ENCODE data around the gene HSFX1.
"Not testable (repeated sequence)": the region's sequence is repeated elsewhere in the genome, so short reads cannot be mapped to it uniquely, and the experiment has no call there.

The HSFX1 gene

DNA sequence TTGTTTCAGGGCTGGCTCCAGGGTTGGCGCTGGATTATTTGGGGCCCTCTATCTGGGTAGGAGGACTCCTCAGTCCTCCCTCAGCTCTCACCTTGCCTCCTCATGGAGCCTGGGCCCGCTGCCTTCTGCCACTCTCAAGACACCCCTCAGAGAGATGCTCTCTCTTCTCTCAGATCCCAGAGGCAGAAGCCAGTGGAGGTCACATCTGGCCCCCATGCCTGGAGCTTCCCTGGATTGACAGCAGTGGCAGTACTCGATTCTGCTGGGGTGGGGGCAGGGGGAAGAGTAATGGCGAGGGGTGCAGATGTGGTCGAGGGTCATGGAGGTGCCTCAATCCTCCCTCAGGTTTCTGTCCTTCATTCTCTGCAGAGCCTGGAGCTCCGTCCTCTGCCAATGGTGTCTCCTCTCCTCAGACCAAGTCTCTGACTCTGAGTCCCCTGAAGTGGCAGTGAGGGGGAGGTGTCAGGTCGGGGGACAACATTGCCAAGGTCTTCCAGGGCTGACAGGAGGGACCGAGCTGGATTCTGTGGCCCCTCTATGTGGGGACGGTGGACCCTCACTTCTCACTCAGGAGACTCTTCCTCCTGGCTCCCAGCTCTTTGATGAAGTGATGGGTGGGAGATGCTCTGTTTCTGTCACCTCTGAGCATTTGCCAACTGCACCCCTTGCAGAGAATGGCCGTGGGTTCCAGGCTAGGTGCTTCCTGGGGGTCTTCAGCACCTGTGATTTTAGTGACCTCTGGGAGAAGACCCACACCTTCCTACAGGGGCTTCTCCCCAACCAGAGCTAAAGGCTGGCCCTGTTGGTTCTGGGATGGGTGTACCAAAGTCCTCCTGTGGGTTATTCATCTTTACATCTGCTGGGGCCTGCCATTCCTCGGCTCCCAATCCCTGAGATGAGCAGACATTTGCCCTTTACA, 10.9 kb upstream of the HSFX1 start:
- no peak overlapping the region for H3K4me3 ChIP-seq (replicated peaks; ENCODE audit: low read depth, low read length)
- TF ChIP-seq, protein P1, sequence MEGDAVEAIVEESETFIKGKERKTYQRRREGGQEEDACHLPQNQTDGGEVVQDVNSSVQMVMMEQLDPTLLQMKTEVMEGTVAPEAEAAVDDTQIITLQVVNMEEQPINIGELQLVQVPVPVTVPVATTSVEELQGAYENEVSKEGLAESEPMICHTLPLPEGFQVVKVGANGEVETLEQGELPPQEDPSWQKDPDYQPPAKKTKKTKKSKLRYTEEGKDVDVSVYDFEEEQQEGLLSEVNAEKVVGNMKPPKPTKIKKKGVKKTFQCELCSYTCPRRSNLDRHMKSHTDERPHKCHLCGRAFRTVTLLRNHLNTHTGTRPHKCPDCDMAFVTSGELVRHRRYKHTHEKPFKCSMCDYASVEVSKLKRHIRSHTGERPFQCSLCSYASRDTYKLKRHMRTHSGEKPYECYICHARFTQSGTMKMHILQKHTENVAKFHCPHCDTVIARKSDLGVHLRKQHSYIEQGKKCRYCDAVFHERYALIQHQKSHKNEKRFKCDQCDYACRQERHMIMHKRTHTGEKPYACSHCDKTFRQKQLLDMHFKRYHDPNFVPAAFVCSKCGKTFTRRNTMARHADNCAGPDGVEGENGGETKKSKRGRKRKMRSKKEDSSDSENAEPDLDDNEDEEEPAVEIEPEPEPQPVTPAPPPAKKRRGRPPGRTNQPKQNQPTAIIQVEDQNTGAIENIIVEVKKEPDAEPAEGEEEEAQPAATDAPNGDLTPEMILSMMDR (IDR thresholded peaks at IDR 0.05; ENCODE audit: low read depth, low read length, missing control alignments): no peak
- no peak for DNase-seq (ENCODE audit: extremely low read depth, low read depth)

DNA sequence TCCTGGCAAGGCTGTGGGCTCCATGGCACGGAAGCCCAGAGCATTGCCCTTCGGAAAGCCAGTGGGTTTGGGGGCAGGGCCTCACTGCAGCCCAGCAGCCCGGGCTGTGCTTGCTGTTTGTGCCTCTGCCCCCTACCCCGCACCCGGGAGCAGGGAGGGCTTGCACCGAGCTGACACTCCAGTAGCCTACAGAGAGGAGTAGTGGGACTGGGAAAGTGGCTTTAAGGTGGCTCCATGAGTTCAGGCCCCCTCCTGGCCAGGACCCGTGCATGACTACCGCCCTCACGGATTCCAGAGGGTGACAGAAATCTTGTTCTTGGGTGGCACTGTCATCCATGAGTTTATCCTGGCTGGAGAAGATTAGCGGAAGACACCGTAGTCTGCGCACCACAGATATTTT, 3.5 kb upstream of the HSFX1 start:
- DNase-seq (ENCODE audit: extremely low read depth, low read depth): not testable (repeated sequence)

DNA sequence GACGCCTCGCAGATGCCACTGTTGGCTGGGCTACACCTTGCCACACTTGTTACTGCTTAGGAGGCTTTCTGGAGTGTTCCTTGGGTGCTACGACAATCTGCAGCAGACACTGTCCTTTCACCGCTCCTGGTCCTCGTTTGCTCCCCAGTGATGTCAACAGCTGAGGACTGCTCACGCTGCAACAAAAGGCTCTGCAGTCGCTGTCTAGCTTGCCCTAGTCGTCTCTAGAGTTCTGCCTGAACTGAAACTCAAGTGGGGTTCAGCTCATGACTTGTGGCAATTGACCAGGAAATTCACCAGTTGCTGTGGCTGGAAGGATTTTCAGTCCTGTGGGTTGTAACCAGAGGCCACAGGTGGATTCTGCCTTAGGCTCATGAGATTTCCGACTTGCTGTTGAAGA, 842 bp upstream of the HSFX1 start:
- H3K4me3 ChIP-seq (replicated peaks; ENCODE audit: low read depth, low read length); DNase-seq (ENCODE audit: extremely low read depth, low read depth): not testable (repeated sequence)

More for the DNA sequence above, 3.5 kb upstream of the HSFX1 start:
- not testable (repeated sequence) for H3K4me3 ChIP-seq (replicated peaks; ENCODE audit: low read depth, low read length)

DNA sequence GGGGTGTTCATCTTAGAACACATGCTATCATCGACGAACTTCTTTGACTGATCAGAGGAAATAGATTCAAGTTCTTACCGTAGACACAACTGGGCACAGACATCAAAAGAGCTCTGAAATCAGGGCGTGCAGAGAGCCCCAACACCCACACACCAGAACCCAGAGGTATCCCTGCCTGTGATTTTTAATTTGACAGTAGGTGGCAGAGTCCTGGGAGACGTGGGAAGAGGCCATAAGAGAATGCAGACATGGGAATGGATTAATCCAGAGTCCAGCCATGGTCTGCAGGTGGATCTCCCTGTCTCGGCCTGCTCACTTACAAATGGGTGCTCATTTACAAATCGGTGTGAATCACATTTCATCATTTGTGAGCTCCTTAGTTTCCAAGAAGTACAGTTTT, 4.1 kb downstream of the HSFX1 start:
- not testable (repeated sequence) for DNase-seq (ENCODE audit: extremely low read depth, low read depth)

DNA sequence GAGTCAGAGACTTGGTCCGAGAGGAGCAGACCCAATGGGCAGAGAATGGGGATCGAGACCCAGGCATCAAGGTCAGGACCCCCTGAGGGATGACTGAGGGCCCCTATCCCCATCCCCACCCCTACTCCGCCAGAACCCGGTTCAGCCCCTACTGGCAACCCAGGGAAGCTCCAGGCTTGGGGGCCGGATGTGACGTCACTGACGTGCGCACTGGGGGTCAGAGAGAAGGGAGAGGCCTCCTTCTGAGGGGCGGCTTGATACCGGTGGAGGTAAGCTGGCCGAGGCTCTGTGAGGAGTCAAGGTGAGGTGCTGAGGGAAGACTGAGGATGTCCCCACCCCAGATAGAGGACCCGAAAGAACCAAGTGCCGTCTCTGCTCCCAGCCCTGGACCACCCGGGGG, 7.9 kb downstream of the HSFX1 start, which contains the start of gene MAGEA9:
MAGEA9 (plus strand) TSS at position 204 of the 400 bp plus-strand sequence. CDS start 4,281 bp downstream, outside the sequence.
- DNase-seq (ENCODE audit: extremely low read depth, low read depth); H3K4me3 ChIP-seq (replicated peaks; ENCODE audit: low read depth, low read length): not testable (repeated sequence)

More for the DNA sequence above, 4.1 kb downstream of the HSFX1 start:
- H3K4me3 ChIP-seq (replicated peaks; ENCODE audit: low read depth, low read length): not testable (repeated sequence)

- not testable (repeated sequence) for H3K4me3 ChIP-seq (replicated peaks; ENCODE audit: low read depth, low read length); DNase-seq (ENCODE audit: extremely low read depth, low read depth)
These were observed 21.7 kb downstream of the HSFX1 start for GRCh38 chrX:149795531-149795930.

- no peak overlapping the region for H3K4me3 ChIP-seq (replicated peaks; ENCODE audit: low read depth, low read length)
- TF ChIP-seq, protein P1 (IDR thresholded peaks at IDR 0.05; ENCODE audit: low read depth, low read length, missing control alignments): no peak
- DNase-seq (ENCODE audit: extremely low read depth, low read depth): no peak
These were observed 25.3 kb downstream of the HSFX1 start for GRCh38 chrX:149799095-149799714.

DNA sequence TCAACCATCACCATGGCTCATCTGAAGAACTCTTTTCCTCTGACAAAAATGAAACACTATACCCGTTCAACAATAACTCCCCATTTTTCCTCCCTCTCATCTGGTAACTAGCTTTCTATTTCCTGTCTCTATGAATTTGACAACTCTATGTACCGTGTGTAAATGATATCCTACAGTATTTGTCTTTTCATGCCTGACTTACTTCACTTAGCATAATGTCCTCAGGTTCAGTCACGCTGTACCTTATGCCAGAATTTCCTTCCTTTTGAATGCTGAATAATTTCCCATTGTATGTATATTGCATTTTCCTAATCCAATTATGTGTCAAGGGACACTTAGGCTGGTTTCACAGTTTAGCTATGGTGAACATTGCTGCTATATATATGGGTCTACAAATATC, 26.1 kb downstream of the HSFX1 start:
- H3K4me3 ChIP-seq (replicated peaks; ENCODE audit: low read depth, low read length): no peak overlapping the region
- DNase-seq (ENCODE audit: extremely low read depth, low read depth): no peak
- TF ChIP-seq, protein P1 (IDR thresholded peaks at IDR 0.05; ENCODE audit: low read depth, low read length, missing control alignments): no peak

- H3K4me3 ChIP-seq (replicated peaks; ENCODE audit: low read depth, low read length): no peak overlapping the region
- DNase-seq (ENCODE audit: extremely low read depth, low read depth): no peak
- TF ChIP-seq, protein P1 (IDR thresholded peaks at IDR 0.05; ENCODE audit: low read depth, low read length, missing control alignments): no peak
These were observed 29.7 kb downstream of the HSFX1 start for GRCh38 chrX:149803458-149804062.

All from HFF-Myc (cell line).